Smooth muscle cell (in vitro differentiated cells): ENCODE data around the gene MAPRE2. TPM values are rescaled to one million over a fixed set of nuclear protein-coding genes. Genes with fewer than 3 reads are reported as not detected.

Experiments
- DNase-seq: peaks from one replicate; lab custom pipeline; 2025; ENCODE audit not compliant: unreplicated experiment; lab: John Stamatoyannopoulos, UW
- H2AFZ ChIP-seq: fragments of 200-600 bp; sonication (generic); 2 replicates; pipeline ENCODE4 v1.6.0; 2016; ENCODE audit warnings: antibody characterized with exemption, low read depth, mild to moderate bottlenecking
- H3F3A ChIP-seq: fragments of 200-600 bp; sonication (generic); 2 replicates; pipeline ENCODE4 v1.6.0; 2017; ENCODE audit warnings: antibody characterized with exemption, low read depth
- H3K27ac ChIP-seq: fragments of 200-600 bp; sonication (generic); 2 replicates; pipeline ENCODE4 v1.5.1; 2016; ENCODE audit warnings: low read depth, mild to moderate bottlenecking
- H3K27me3 ChIP-seq: fragments of 200-600 bp; sonication (generic); 2 replicates; pipeline ENCODE4 v1.6.1; 2016; ENCODE audit warnings: low read depth, mild to moderate bottlenecking
- H3K36me3 ChIP-seq: fragments of 200-600 bp; sonication (generic); 2 replicates; pipeline ENCODE4 v1.5.1; 2016; ENCODE audit warnings: low read depth
- H3K4me1 ChIP-seq: fragments of 200-600 bp; sonication (generic); 2 replicates; pipeline ENCODE4 v1.5.1; 2016; ENCODE audit warnings: low read depth
- H3K4me2 ChIP-seq: fragments of 200-600 bp; sonication (generic); 2 replicates; pipeline ENCODE4 v1.6.0; 2016; ENCODE audit warnings: mild to moderate bottlenecking
- H3K4me3 ChIP-seq: fragments of 200-600 bp; sonication (generic); 2 replicates; pipeline ENCODE4 v1.5.1; 2016; ENCODE audit warnings: mild to moderate bottlenecking
- H3K79me2 ChIP-seq: fragments of 200-600 bp; sonication (generic); 2 replicates; pipeline ENCODE4 v1.6.0; 2016; ENCODE audit warnings: low read depth, mild to moderate bottlenecking
- H3K9ac ChIP-seq: fragments of 200-600 bp; sonication (generic); 2 replicates; pipeline ENCODE4 v1.6.0; 2016; ENCODE audit warnings: low read depth
- H3K9me3 ChIP-seq: fragments of 200-600 bp; sonication (generic); replicated peaks from 2 replicates; pipeline ENCODE4 v1.5.1; 2016; ENCODE audit warnings: low read depth
- H4K20me1 ChIP-seq: fragments of 200-600 bp; sonication (generic); 2 replicates; pipeline ENCODE4 v1.6.0; 2016; ENCODE audit warnings: low read depth
- CTCF ChIP-seq: fragments of 200-600 bp; sonication (generic); IDR thresholded peaks from 2 replicates; pipeline ENCODE4 v1.5.1; 2017; ENCODE audit warnings: borderline replicate concordance, mild to moderate bottlenecking, antibody characterized with exemption; ENCODE audit not compliant: insufficient read depth, poor library complexity, severe bottlenecking
- WGBS: methylation state at CpG from one replicate; pipeline ENCODE4 v1.1.7; 2016; ENCODE audit warnings: low lambda C conversion rate; 5-methylcytosine and 5-hydroxymethylcytosine counted together
- polyA plus RNA-seq: library from polyadenylated mRNA; unstranded; fragments of >200 nt; fragmentation: Nextera tagmentation; extraction: Ambion mirVana; gene quantifications from 2 replicates; pipeline ENCODE4 v1.2.1, GENCODE V29; 2016
- total RNA-seq: library from RNA; depleted of rRNA; stranded (reverse); fragments of >200 nt; gene quantifications from 2 replicates; pipeline ENCODE4 v1.2.3, GENCODE V29; 2014

Gene MAPRE2
- total and polyA plus RNA-seq, 2 experiments from 2014 or later: 11.2 to 21.8 TPM

- Histone ChIP-seq H3K9ac (no peak overlapping the region), H3K36me3 (no peaks in the 10 kb centered on the region), H3K9me3 (no peaks in the 10 kb centered on the region), H3K27me3 (no peaks in the 10 kb centered on the region), H3K4me2 (no peak overlapping the region), H4K20me1 (no peaks in the 10 kb centered on the region), H3K4me1 (no peaks in the 10 kb centered on the region), H3K4me3 (no peak overlapping the region), H3K79me2 (no peaks in the 10 kb centered on the region), H3F3A (no peaks in the 10 kb centered on the region), H3K27ac (no peak overlapping the region), H2AFZ (no peak overlapping the region)
- DNase-seq: no peak
- TF ChIP-seq CTCF: no peak
- 94% methylated on average over 8 of the region's 8 CpGs for WGBS
Observed at GRCh38 chr18:35131387-35132020, 90.3 kb downstream of the MAPRE2 start.

- Histone ChIP-seq H3K9ac (no peak overlapping the region), H3K79me2 (no peaks in the 10 kb centered on the region), H3K9me3 (no peaks in the 10 kb centered on the region), H3K27ac (no peak overlapping the region), H2AFZ (no peak overlapping the region), H3K36me3 (no peaks in the 10 kb centered on the region), H3F3A (no peaks in the 10 kb centered on the region), H3K4me3 (no peak overlapping the region), H3K27me3 (no peaks in the 10 kb centered on the region), H4K20me1 (no peaks in the 10 kb centered on the region), H3K4me2 (no peak overlapping the region), H3K4me1 (no peaks in the 10 kb centered on the region)
- 91% methylated on average over 10 of the region's 10 CpGs for WGBS
- DNase-seq: no peak
- TF ChIP-seq CTCF: no peak
Observed at GRCh38 chr18:35132021-35132902, 91.0 kb downstream of the MAPRE2 start.

- TF ChIP-seq CTCF: no peak
- Histone ChIP-seq H4K20me1 (no peaks in the 10 kb centered on the region), H3K9ac (no peak overlapping the region), H3K36me3 (no peaks in the 10 kb centered on the region), H3K4me3 (no peak overlapping the region), H3K27ac (no peak overlapping the region), H2AFZ (no peak overlapping the region), H3F3A (no peaks in the 10 kb centered on the region), H3K9me3 (no peaks in the 10 kb centered on the region), H3K4me1 (no peaks in the 10 kb centered on the region), H3K4me2 (no peak overlapping the region), H3K27me3 (no peaks in the 10 kb centered on the region), H3K79me2 (no peaks in the 10 kb centered on the region)
- WGBS: 91% methylated on average over 6 of the region's 6 CpGs
- no peak for DNase-seq
Observed at GRCh38 chr18:35134190-35134730, 93.0 kb downstream of the MAPRE2 start.
